Transverse colon (tissue), 4 donors: ENCODE measurements around the gene RPL19.

ENCODE experiments used
- EP300 ChIP-seq: sonication (generic); formaldehyde crosslinking; IDR thresholded peaks from one replicate; pipeline ENCODE4 v1.6.1; 2017; ENCODE audit warnings: antibody characterized with exemption, low read depth
- POLR2AphosphoS5 ChIP-seq, 3 donors: sonication (generic); formaldehyde crosslinking; IDR thresholded peaks; one replicate each; pipeline ENCODE4 v1.6.1; 2016; ENCODE audit warnings: antibody characterized with exemption in 3 of 3
- TF ChIP-seq, protein P1 (sequence below), 5 experiments: fragments of 200-600 bp in 3 of 5; fragments of 450-650 bp in 2 of 5; sonication (generic) in 3 of 5; IDR thresholded peaks; 1 replicate in 2 of 5; 2 replicates in 3 of 5; pipeline ENCODE4 v1.5.1; 2016 to 2017; ENCODE audit warnings: antibody characterized with exemption in 5 of 5, inconsistent platforms in 3 of 5, mild to moderate bottlenecking in 2 of 5, moderate library complexity in 1 of 5

DNA sequence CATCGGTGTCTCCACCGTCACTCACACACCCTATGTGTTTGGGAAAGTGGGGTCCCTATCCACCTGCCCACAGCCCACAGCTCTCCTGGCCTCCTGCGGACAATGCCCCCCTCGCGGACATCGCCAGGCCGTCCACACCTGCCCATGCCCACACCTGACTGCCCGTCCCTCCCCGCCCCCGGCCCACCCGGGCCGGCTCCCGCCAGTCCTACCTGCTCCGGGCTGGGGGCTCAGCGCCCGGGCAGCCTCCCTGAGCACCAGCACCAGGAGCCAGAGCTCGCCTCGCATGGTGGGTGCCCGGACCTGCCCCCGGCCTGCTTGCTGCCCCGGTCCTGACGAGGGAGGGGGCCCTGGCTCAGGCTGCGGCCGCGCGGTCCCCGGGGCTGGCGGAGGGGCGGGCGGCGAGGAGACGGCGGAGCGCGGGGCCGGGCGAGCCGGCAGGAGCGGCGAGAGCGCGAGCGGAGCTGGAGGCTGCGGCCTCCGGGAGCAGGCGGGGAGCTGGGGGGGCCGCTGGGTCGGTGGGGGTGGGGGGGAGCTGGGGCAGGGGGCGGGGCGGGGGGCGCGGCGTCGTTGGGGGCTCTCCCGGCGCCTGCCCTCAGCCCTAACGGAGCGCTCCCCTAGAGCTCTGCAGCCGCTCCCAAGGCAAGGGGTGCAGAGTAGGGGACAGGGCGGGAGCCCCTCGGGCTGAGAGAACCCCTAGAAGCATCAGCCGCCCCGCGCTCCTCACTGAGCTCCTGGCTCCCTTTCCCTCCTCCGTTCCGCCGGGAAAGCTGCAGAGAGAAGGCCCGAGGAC is 48.7 kb upstream of the RPL19 start, which contains the start of gene PLXDC1:
- TF ChIP-seq POLR2AphosphoS5 (IDR thresholded peaks at IDR 0.05) (no peak), EP300 (no peak)
- TF ChIP-seq, protein P1, sequence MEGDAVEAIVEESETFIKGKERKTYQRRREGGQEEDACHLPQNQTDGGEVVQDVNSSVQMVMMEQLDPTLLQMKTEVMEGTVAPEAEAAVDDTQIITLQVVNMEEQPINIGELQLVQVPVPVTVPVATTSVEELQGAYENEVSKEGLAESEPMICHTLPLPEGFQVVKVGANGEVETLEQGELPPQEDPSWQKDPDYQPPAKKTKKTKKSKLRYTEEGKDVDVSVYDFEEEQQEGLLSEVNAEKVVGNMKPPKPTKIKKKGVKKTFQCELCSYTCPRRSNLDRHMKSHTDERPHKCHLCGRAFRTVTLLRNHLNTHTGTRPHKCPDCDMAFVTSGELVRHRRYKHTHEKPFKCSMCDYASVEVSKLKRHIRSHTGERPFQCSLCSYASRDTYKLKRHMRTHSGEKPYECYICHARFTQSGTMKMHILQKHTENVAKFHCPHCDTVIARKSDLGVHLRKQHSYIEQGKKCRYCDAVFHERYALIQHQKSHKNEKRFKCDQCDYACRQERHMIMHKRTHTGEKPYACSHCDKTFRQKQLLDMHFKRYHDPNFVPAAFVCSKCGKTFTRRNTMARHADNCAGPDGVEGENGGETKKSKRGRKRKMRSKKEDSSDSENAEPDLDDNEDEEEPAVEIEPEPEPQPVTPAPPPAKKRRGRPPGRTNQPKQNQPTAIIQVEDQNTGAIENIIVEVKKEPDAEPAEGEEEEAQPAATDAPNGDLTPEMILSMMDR (IDR thresholded peaks at IDR 0.05), result no peak
